WTC11 (cell line): Measurements from ENCODE around the gene GPAT3. TPM values are rescaled to one million over a fixed set of nuclear protein-coding genes. Genes with fewer than 3 reads are reported as not detected.

Experiments
- ATAC-seq: fragments of 200-7000 bp; cut with Tn5 transposase; 2 replicates; pipeline ENCODE4 v1.10.0; 2021; ENCODE audit warnings: mild to moderate bottlenecking, moderate library complexity
- CTCF ChIA-PET: fragments of 300-600 bp; sonication (Branson Sonifier 250); formaldehyde crosslinking; loops from one replicate; lab custom pipeline; 2021; ENCODE audit warnings: antibody characterized with exemption; lab: Charles Lee
- POLR2A ChIA-PET: fragments of 350-600 bp; sonication (Branson Sonifier 250); formaldehyde crosslinking; loops from one replicate; lab custom pipeline; 2021; ENCODE audit warnings: antibody characterized with exemption; lab: Charles Lee
- DNase-seq: peaks from one replicate; pipeline ENCODE4 v3.0.0; 2021; ENCODE audit warnings: low spot score
- H3K27ac Mint-ChIP-seq: 2 replicates; pipeline ENCODE4 v1.8.0; 2021; ENCODE audit warnings: mixed read lengths
- H3K27me3 Mint-ChIP-seq: 2 replicates; pipeline ENCODE4 v1.8.0; 2021; ENCODE audit warnings: low read depth, mild to moderate bottlenecking, moderate library complexity, mixed read lengths
- H3K36me3 Mint-ChIP-seq: 2 replicates; pipeline ENCODE4 v1.8.0; 2021; ENCODE audit warnings: mixed read lengths
- H3K4me1 Mint-ChIP-seq: 2 replicates; pipeline ENCODE4 v1.8.0; 2022; ENCODE audit warnings: mixed read lengths
- H3K4me3 Mint-ChIP-seq: 2 replicates; pipeline ENCODE4 v1.8.0; 2021; ENCODE audit warnings: mild to moderate bottlenecking, moderate library complexity, mixed read lengths
- H3K9me3 Mint-ChIP-seq: 2 replicates; pipeline ENCODE4 v1.8.0; 2021; ENCODE audit warnings: mixed read lengths
- ATF6 ChIP-seq: sonication (generic); formaldehyde crosslinking; IDR thresholded peaks from 2 replicates; pipeline ENCODE4 v1.8.1; 2023; ENCODE audit warnings: mild to moderate bottlenecking, missing genetic modification reagents
- CREB1 ChIP-seq: sonication (generic); formaldehyde crosslinking; IDR thresholded peaks from 2 replicates; pipeline ENCODE4 v1.8.0; 2023; ENCODE audit warnings: mild to moderate bottlenecking, missing genetic modification reagents
- E2F1 ChIP-seq: sonication (generic); formaldehyde crosslinking; IDR thresholded peaks from 2 replicates; pipeline ENCODE4 v1.8.0; 2022; ENCODE audit warnings: mild to moderate bottlenecking, missing genetic modification reagents
- FOXP1 ChIP-seq: sonication (generic); formaldehyde crosslinking; IDR thresholded peaks from 2 replicates; pipeline ENCODE4 v1.8.0; 2022; ENCODE audit warnings: missing genetic modification reagents, mild to moderate bottlenecking, moderate library complexity, borderline replicate concordance
- JUN ChIP-seq: sonication (generic); formaldehyde crosslinking; IDR thresholded peaks from 2 replicates; pipeline ENCODE4 v1.8.0; 2023; ENCODE audit warnings: mild to moderate bottlenecking, missing genetic modification reagents
- MLX ChIP-seq: sonication (generic); formaldehyde crosslinking; IDR thresholded peaks from 2 replicates; pipeline ENCODE4 v1.8.1; 2023; ENCODE audit warnings: mild to moderate bottlenecking, missing genetic modification reagents, moderate library complexity
- NFYB ChIP-seq: sonication (generic); formaldehyde crosslinking; conservative IDR thresholded peaks from 2 replicates; pipeline ENCODE4 v1.8.0; 2022; ENCODE audit warnings: low read depth, missing genetic modification reagents
- PRRX2 ChIP-seq: fragments of 250-450 bp; sonication (Bioruptor Pico); IDR thresholded peaks from 2 replicates; pipeline ENCODE4 v1.8.0; 2021; ENCODE audit warnings: mild to moderate bottlenecking
- SOX15 ChIP-seq: fragments of 250-450 bp; sonication (Bioruptor Pico); IDR thresholded peaks from 2 replicates; pipeline ENCODE4 v1.9.0; 2021; ENCODE audit warnings: mild to moderate bottlenecking
- SP1 ChIP-seq: sonication (generic); formaldehyde crosslinking; conservative IDR thresholded peaks from 2 replicates; pipeline ENCODE4 v1.8.1; 2022; ENCODE audit warnings: missing genetic modification reagents
- TEAD4 ChIP-seq: sonication (generic); formaldehyde crosslinking; IDR thresholded peaks from 2 replicates; pipeline ENCODE4 v1.8.0; 2022; ENCODE audit warnings: mild to moderate bottlenecking, missing genetic modification reagents
- ZNF263 ChIP-seq: sonication (generic); formaldehyde crosslinking; IDR thresholded peaks from 2 replicates; pipeline ENCODE4 v1.8.1; 2022; ENCODE audit warnings: low read depth, mild to moderate bottlenecking, moderate library complexity, missing genetic modification reagents
- total RNA-seq: library from RNA; stranded (reverse); gene quantifications from 3 replicates; pipeline ENCODE4 v1.2.3, GENCODE V29; 2021
- TF ChIP-seq, protein P1 (sequence below): fragments of 250-450 bp; sonication (Bioruptor Pico); IDR thresholded peaks from 2 replicates; pipeline ENCODE4 v1.9.0; 2021; ENCODE audit warnings: moderate library complexity, mild to moderate bottlenecking, inconsistent platforms, borderline replicate concordance
- TF ChIP-seq, protein P2 (sequence below): sonication (generic); formaldehyde crosslinking; IDR thresholded peaks from 2 replicates; pipeline ENCODE4 v1.8.0; 2023; ENCODE audit warnings: missing genetic modification reagents, mild to moderate bottlenecking, borderline replicate concordance
- TF ChIP-seq, protein P3 (sequence below): sonication (generic); formaldehyde crosslinking; IDR thresholded peaks from 2 replicates; pipeline ENCODE4 v1.8.1; 2023; ENCODE audit warnings: mild to moderate bottlenecking, moderate library complexity, missing genetic modification reagents
- TF ChIP-seq, protein P4 (sequence below): sonication (generic); formaldehyde crosslinking; IDR thresholded peaks from 2 replicates; pipeline ENCODE4 v1.8.1; 2022; ENCODE audit warnings: mild to moderate bottlenecking, moderate library complexity, missing genetic modification reagents

GPAT3 gene
- total RNA-seq, 1 experiment from 2014 or later: 1.3 TPM

DNA sequence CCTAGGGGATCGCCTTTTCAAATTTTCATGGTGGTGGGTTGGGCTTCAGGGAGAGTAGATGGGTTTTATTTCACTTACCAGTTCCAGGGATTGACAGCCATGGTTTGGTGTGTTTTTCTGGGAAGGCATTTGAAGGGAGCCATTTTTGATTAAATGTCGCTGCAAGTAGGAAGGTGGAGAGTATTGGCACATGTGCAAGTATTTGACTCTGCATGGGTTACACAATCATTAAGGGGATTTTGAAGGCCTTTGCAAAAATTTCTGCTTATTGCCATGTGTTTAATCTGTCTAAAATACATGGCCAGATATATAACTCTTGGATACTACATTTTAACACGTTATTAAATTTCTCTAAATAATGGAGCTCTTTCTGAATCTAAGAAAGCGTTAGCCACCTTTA is 55.1 kb downstream of the GPAT3 start:
- peaks cover 4% of the 10 kb centered on the region; the same call in 1 of the 2 replicates for H3K36me3 Mint-ChIP-seq
- H3K9me3 Mint-ChIP-seq: peaks cover 15% of the 10 kb centered on the region
- CTCF ChIA-PET: no interaction called here
- H3K27ac Mint-ChIP-seq: no peak overlapping the region
- peaks cover 11% of the 10 kb centered on the region for H3K4me1 Mint-ChIP-seq
- no peaks in the 10 kb centered on the region for H3K27me3 Mint-ChIP-seq
- no peak for ATAC-seq
- POLR2A ChIA-PET: interaction anchor here (0.7 kb wide), 1 partner anchor 9 kb away, joined by 4 read pairs; no protein-coding TSS in a partner anchor
- no peak for DNase-seq
- H3K4me3 Mint-ChIP-seq: no peak overlapping the region
- TF ChIP-seq PRRX2 (CRISPR knock-in tag) (no peak), ATF6 (CRISPR knock-in tag) (no peak), E2F1 (CRISPR knock-in tag) (no peak), ZNF263 (CRISPR knock-in tag) (no peak), CREB1 (CRISPR knock-in tag) (no peak), JUN (no peak), TEAD4 (no peak), FOXP1 (CRISPR knock-in tag) (no peak), SP1 (no peak), NFYB (no peak), MLX (no peak), SOX15 (CRISPR knock-in tag) (no peak)
- TF ChIP-seq, protein P1, sequence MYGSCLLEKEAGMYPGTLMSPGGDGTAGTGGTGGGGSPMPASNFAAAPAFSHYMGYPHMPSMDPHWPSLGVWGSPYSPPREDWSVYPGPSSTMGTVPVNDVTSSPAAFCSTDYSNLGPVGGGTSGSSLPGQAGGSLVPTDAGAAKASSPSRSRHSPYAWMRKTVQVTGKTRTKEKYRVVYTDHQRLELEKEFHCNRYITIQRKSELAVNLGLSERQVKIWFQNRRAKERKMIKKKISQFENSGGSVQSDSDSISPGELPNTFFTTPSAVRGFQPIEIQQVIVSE (CRISPR knock-in tag): no peak
- TF ChIP-seq, protein P2, sequence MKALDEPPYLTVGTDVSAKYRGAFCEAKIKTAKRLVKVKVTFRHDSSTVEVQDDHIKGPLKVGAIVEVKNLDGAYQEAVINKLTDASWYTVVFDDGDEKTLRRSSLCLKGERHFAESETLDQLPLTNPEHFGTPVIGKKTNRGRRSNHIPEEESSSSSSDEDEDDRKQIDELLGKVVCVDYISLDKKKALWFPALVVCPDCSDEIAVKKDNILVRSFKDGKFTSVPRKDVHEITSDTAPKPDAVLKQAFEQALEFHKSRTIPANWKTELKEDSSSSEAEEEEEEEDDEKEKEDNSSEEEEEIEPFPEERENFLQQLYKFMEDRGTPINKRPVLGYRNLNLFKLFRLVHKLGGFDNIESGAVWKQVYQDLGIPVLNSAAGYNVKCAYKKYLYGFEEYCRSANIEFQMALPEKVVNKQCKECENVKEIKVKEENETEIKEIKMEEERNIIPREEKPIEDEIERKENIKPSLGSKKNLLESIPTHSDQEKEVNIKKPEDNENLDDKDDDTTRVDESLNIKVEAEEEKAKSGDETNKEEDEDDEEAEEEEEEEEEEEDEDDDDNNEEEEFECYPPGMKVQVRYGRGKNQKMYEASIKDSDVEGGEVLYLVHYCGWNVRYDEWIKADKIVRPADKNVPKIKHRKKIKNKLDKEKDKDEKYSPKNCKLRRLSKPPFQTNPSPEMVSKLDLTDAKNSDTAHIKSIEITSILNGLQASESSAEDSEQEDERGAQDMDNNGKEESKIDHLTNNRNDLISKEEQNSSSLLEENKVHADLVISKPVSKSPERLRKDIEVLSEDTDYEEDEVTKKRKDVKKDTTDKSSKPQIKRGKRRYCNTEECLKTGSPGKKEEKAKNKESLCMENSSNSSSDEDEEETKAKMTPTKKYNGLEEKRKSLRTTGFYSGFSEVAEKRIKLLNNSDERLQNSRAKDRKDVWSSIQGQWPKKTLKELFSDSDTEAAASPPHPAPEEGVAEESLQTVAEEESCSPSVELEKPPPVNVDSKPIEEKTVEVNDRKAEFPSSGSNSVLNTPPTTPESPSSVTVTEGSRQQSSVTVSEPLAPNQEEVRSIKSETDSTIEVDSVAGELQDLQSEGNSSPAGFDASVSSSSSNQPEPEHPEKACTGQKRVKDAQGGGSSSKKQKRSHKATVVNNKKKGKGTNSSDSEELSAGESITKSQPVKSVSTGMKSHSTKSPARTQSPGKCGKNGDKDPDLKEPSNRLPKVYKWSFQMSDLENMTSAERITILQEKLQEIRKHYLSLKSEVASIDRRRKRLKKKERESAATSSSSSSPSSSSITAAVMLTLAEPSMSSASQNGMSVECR (CRISPR knock-in tag): no peak
- TF ChIP-seq, protein P3, sequence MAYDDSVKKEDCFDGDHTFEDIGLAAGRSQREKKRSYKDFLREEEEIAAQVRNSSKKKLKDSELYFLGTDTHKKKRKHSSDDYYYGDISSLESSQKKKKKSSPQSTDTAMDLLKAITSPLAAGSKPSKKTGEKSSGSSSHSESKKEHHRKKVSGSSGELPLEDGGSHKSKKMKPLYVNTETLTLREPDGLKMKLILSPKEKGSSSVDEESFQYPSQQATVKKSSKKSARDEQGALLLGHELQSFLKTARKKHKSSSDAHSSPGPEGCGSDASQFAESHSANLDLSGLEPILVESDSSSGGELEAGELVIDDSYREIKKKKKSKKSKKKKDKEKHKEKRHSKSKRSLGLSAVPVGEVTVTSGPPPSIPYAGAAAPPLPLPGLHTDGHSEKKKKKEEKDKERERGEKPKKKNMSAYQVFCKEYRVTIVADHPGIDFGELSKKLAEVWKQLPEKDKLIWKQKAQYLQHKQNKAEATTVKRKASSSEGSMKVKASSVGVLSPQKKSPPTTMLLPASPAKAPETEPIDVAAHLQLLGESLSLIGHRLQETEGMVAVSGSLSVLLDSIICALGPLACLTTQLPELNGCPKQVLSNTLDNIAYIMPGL: no peak
- TF ChIP-seq, protein P4, sequence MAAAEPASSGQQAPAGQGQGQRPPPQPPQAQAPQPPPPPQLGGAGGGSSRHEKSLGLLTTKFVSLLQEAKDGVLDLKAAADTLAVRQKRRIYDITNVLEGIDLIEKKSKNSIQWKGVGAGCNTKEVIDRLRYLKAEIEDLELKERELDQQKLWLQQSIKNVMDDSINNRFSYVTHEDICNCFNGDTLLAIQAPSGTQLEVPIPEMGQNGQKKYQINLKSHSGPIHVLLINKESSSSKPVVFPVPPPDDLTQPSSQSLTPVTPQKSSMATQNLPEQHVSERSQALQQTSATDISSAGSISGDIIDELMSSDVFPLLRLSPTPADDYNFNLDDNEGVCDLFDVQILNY (CRISPR knock-in tag): no peak
- TF ChIP-seq, all 79 proteins: peak for 0
